Measurements from ENCODE around the gene ARHGAP15. TPM values are rescaled to one million over a fixed set of nuclear protein-coding genes. Genes with fewer than 3 reads are reported as not detected.

Gene ARHGAP15
- total RNA-seq, 1 donor from 2014 or later = 18.5 TPM

DNA sequence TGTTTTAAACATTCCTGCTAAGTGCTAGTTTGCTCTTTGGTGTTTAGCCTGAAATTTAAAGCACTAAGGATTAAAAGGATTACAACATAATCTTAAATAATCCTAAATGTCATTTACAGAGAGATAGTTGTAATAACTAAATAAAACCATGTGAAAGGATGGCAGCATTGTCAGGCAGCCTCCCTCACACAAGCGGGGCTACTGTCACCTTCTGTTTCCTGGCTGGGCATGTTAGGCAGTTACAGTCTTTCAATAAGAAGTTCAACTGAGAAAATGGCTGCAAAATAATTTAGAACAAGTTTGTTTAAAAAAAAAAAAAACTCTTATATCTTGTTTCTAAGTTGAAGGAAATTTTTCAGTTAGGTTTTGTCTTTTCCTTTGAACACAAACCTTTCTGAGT, 124.9 kb downstream of the ARHGAP15 start:
- TF ChIP-seq, protein P1, sequence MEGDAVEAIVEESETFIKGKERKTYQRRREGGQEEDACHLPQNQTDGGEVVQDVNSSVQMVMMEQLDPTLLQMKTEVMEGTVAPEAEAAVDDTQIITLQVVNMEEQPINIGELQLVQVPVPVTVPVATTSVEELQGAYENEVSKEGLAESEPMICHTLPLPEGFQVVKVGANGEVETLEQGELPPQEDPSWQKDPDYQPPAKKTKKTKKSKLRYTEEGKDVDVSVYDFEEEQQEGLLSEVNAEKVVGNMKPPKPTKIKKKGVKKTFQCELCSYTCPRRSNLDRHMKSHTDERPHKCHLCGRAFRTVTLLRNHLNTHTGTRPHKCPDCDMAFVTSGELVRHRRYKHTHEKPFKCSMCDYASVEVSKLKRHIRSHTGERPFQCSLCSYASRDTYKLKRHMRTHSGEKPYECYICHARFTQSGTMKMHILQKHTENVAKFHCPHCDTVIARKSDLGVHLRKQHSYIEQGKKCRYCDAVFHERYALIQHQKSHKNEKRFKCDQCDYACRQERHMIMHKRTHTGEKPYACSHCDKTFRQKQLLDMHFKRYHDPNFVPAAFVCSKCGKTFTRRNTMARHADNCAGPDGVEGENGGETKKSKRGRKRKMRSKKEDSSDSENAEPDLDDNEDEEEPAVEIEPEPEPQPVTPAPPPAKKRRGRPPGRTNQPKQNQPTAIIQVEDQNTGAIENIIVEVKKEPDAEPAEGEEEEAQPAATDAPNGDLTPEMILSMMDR (IDR thresholded peaks at IDR 0.05) = no peak
- Histone ChIP-seq H3K4me1 (peaks cover 3% of the 10 kb centered on the region), H3K36me3 (no peaks in the 10 kb centered on the region), H3K9me3 (no peaks in the 10 kb centered on the region), H3K27me3 (ENCODE audit: low read depth) (no peaks in the 10 kb centered on the region), H3K4me3 (no peak overlapping the region), H3K27ac (no peak overlapping the region)
- DNase-seq (no peak), ATAC-seq (no peak)
- intact Hi-C loops (cut with DNase I) = no loop called here

DNA sequence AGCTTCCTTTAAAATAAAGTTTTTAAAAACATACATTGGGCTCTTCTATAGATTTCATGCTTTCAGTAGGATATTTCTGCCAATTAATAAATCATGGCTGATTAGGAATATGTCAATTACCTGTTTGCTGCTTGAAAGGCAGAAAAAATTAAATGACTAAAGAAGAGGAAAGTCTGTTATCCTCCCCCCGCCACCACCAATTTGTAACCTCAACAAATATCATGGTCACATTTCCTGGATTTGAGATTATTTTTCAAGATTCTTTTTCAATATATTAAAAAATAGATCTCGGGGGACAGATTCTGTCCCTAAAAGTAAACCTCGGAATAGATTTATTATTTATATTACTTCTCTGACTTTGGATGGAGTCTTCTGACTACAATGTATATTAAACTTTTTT, 125.9 kb downstream of the ARHGAP15 start:
- Histone ChIP-seq H3K27ac (no peak overlapping the region), H3K4me3 (no peak overlapping the region), H3K36me3 (no peaks in the 10 kb centered on the region), H3K4me1 (peaks cover 4% of the 10 kb centered on the region), H3K27me3 (ENCODE audit: low read depth) (no peaks in the 10 kb centered on the region), H3K9me3 (no peaks in the 10 kb centered on the region)
- ATAC-seq = no peak
- DNase-seq = no peak
- TF ChIP-seq, protein P1 (IDR thresholded peaks at IDR 0.05) = no peak
- intact Hi-C loops (cut with DNase I) = no loop called here

DNA sequence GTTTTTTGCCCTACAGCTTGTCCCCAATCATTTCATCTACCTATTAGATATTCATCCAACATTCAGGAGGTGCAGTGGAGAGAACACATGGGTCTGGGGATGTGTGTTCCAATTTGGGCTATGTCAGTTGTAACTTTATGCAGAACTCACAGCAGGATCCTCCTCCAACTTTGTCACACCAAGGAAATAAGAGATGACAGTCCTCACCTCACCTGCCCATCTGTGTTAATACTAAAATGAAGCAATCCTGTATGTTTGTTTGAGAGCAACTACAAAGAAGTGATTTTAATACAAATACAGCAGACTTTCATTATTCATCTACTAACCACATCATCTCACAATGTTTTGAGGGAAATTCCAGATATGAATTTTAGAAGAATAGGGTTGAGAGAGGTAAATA, 126.7 kb downstream of the ARHGAP15 start:
- Histone ChIP-seq H3K4me3 (no peak overlapping the region), H3K27me3 (ENCODE audit: low read depth) (no peaks in the 10 kb centered on the region), H3K4me1 (peaks cover 4% of the 10 kb centered on the region), H3K27ac (no peak overlapping the region), H3K9me3 (no peaks in the 10 kb centered on the region), H3K36me3 (no peaks in the 10 kb centered on the region)
- DNase-seq = no peak
- intact Hi-C loops (cut with DNase I) = no loop called here
- no peak for ATAC-seq
- TF ChIP-seq, protein P1 (IDR thresholded peaks at IDR 0.05) = no peak

DNA sequence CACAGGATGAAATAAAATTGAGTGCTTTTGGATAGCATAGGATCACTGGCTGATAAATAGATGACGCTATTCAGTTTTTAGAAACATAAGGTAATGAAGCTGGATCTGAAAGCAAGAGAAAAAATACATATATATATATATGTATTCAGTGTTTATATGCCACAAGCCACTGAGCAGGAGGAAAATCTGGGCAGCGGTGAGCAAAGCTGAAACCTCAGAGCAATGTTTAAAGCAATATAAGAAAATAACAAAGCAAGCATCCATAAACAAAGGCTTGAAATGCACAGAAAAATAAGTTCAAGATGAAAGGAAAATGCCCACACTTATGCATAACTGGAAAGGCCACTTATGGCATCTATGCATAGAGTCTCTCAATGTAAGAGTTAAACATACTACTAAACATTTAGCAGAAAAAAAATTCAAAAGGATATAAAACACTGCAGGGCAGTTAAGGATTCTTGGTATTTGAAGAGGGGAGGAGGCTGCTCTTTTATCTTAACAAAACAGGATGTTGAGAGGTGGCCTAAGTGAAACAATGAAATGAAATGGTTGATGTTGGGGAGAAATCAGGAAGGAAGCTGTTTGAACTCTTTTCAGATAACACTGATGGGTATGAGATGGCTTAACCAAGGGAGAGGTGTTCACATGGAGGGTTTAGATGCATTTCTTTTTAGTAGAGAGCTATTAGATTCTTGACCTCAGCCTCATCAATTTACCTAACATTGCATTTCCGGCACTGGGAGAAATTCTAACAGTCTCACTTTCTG, 129.1 kb downstream of the ARHGAP15 start:
- Histone ChIP-seq H3K9me3 (no peaks in the 10 kb centered on the region), H3K36me3 (no peaks in the 10 kb centered on the region), H3K4me1 (peaks cover 4% of the 10 kb centered on the region), H3K27me3 (ENCODE audit: low read depth) (no peaks in the 10 kb centered on the region), H3K27ac (no peak overlapping the region), H3K4me3 (no peak overlapping the region)
- intact Hi-C loops (cut with DNase I) = no loop called here
- TF ChIP-seq, protein P1 (IDR thresholded peaks at IDR 0.05) = no peak
- DNase-seq (no peak), ATAC-seq (peak in 1 of 2 donors; percentile 38)

DNA sequence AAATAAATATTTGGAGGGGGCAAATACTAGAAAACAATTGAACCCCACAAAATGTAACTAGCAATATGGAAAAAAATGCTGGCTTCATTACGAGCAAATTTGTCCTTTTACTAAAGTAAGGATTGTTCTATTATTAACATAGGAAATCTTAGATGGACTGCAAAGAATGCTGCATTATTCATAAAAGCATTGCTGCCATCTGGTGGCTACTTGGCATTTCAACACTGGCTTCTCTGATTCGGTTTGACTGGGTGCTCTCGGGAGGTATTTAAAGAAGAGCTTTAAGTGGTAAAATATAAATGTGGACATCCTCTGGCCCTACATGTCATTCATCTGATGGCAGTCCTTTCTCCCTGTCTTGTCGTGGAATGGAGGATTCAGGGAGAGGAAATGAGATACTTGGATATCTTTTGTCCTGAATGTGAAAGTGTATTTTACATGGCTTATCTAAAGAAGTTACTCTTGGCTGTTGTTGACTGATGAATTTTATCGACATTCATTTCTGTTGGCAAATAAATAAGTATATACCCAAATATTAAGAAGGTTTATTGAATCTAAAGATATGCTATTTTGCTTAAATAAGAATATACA, 130.2 kb downstream of the ARHGAP15 start:
- Histone ChIP-seq H3K4me3 (no peak overlapping the region), H3K36me3 (no peaks in the 10 kb centered on the region), H3K27ac (no peak overlapping the region), H3K27me3 (ENCODE audit: low read depth) (no peaks in the 10 kb centered on the region), H3K9me3 (no peaks in the 10 kb centered on the region), H3K4me1 (peaks cover 7% of the 10 kb centered on the region)
- peak; percentile 45 for DNase-seq
- peak; percentile 66 to 78 for ATAC-seq
- TF ChIP-seq, protein P1 (IDR thresholded peaks at IDR 0.05) = peak; percentile 82
- intact Hi-C loops (cut with DNase I) = no loop called here

Measured in lower lobe of right lung (tissue), 2 donors.